ENCODE measurements around the gene TMEM184C.

GRCh38 chr4:147696866-147697265 is 79.7 kb downstream of the TMEM184C start:
- TF ChIP-seq POLR2AphosphoS5 (IDR thresholded peaks at IDR 0.05; ENCODE audit: low read depth), result no peak
- TF ChIP-seq, protein P1, sequence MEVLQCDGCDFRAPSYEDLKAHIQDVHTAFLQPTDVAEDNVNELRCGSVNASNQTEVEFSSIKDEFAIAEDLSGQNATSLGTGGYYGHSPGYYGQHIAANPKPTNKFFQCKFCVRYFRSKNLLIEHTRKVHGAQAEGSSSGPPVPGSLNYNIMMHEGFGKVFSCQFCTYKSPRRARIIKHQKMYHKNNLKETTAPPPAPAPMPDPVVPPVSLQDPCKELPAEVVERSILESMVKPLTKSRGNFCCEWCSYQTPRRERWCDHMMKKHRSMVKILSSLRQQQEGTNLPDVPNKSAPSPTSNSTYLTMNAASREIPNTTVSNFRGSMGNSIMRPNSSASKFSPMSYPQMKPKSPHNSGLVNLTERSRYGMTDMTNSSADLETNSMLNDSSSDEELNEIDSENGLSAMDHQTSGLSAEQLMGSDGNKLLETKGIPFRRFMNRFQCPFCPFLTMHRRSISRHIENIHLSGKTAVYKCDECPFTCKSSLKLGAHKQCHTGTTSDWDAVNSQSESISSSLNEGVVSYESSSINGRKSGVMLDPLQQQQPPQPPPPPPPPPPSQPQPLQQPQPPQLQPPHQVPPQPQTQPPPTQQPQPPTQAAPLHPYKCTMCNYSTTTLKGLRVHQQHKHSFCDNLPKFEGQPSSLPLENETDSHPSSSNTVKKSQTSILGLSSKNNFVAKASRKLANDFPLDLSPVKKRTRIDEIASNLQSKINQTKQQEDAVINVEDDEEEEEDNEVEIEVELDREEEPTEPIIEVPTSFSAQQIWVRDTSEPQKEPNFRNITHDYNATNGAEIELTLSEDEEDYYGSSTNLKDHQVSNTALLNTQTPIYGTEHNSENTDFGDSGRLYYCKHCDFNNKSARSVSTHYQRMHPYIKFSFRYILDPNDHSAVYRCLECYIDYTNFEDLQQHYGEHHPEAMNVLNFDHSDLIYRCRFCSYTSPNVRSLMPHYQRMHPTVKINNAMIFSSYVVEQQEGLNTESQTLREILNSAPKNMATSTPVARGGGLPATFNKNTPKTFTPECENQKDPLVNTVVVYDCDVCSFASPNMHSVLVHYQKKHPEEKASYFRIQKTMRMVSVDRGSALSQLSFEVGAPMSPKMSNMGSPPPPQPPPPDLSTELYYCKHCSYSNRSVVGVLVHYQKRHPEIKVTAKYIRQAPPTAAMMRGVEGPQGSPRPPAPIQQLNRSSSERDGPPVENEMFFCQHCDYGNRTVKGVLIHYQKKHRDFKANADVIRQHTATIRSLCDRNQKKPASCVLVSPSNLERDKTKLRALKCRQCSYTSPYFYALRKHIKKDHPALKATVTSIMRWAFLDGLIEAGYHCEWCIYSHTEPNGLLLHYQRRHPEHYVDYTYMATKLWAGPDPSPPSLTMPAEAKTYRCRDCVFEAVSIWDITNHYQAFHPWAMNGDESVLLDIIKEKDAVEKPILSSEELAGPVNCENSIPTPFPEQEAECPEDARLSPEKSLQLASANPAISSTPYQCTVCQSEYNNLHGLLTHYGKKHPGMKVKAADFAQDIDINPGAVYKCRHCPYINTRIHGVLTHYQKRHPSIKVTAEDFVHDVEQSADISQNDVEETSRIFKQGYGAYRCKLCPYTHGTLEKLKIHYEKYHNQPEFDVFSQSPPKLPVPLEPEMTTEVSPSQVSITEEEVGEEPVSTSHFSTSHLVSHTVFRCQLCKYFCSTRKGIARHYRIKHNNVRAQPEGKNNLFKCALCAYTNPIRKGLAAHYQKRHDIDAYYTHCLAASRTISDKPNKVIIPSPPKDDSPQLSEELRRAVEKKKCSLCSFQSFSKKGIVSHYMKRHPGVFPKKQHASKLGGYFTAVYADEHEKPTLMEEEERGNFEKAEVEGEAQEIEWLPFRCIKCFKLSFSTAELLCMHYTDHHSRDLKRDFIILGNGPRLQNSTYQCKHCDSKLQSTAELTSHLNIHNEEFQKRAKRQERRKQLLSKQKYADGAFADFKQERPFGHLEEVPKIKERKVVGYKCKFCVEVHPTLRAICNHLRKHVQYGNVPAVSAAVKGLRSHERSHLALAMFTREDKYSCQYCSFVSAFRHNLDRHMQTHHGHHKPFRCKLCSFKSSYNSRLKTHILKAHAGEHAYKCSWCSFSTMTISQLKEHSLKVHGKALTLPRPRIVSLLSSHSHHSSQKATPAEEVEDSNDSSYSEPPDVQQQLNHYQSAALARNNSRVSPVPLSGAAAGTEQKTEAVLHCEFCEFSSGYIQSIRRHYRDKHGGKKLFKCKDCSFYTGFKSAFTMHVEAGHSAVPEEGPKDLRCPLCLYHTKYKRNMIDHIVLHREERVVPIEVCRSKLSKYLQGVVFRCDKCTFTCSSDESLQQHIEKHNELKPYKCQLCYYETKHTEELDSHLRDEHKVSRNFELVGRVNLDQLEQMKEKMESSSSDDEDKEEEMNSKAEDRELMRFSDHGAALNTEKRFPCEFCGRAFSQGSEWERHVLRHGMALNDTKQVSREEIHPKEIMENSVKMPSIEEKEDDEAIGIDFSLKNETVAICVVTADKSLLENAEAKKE (CRISPR knock-in tag; IDR thresholded peaks at IDR 0.05), result no peak
- no peak for TF ChIP-seq CTCF (conservative IDR thresholded peaks at IDR 0.05; ENCODE audit: low read depth in 2 of 2)
- TF ChIP-seq ETS1 (IDR thresholded peaks at IDR 0.05), result no peak
